K562 (cell line): ENCODE measurements around the gene WNK2. TPM values are rescaled to one million over a fixed set of nuclear protein-coding genes. Genes with fewer than 3 reads are reported as not detected.

Source experiments
- ATAC-seq: fragments of 200-7000 bp; cut with Tn5 transposase; 3 replicates; pipeline ENCODE4 v1.9.1; 2020; ENCODE audit warnings: moderate library complexity
- BruUV-seq: library from RNA; stranded (reverse); fragments of 400-500 nt; replicated peaks from 2 replicates; lab custom pipeline; 2021; lab: Mats Ljungman, UMichigan
- CTCF ChIA-PET: fragments of 300-600 bp; formaldehyde crosslinking; extraction: SDS; loops from one replicate; lab custom pipeline; 2021; ENCODE audit warnings: low intra/inter-chr PET ratio; lab: Yijun Ruan, JAX
- POLR2A ChIA-PET: fragments of 300-600, 350-650 bp; sonication (Branson Sonifier 250); formaldehyde crosslinking; extraction: SDS; loops from one replicate; lab custom pipeline; 2021; ENCODE audit warnings: antibody characterized with exemption, inconsistent platforms; lab: Yijun Ruan, JAX
- DNase-seq, 4 experiments: peaks; one replicate each; pipeline versions ENCODE4 v3.0.0 to v3.0.0-alpha.2; 2011 to 2018; ENCODE audit warnings: low spot score in 3 of 4, mixed read lengths in 3 of 4; ENCODE audit errors: extremely low read depth in 1 of 4
- FAIRE-seq: peaks from 2 replicates; lab custom pipeline; 2011; peaks lifted over from hg19 to GRCh38; lab: Jason Lieb, UNC
- H2AFZ ChIP-seq: 2 replicates; pipeline ENCODE4 v1.6.0; 2011; ENCODE audit warnings: low read depth, low read length, control low read depth, inconsistent platforms
- H3K27ac ChIP-seq: fragments of 200-600 bp; 3 replicates; pipeline ENCODE4 v1.8.0; 2011; ENCODE audit warnings: low read depth, mild to moderate bottlenecking, control low read depth, inconsistent platforms, low read length, moderate library complexity, mixed read lengths; ENCODE audit errors: extremely low read depth
- H3K27me3 ChIP-seq, 2 experiments: fragments of 300-600 bp in 1 of 2; 2 replicates in 1 of 2; 3 replicates in 1 of 2; pipeline versions ENCODE4 v1.6.0 to v1.8.0; 2011; ENCODE audit warnings: inconsistent platforms in 2 of 2, low read length in 2 of 2, mild to moderate bottlenecking in 1 of 2, mixed read lengths in 1 of 2, moderate library complexity in 1 of 2; ENCODE audit not compliant: control insufficient read depth in 2 of 2, insufficient read depth in 2 of 2
- H3K36me3 ChIP-seq: fragments of 300-600 bp; 3 replicates; pipeline ENCODE4 v1.8.0; 2011; ENCODE audit warnings: mild to moderate bottlenecking, low read length, inconsistent platforms; ENCODE audit not compliant: control insufficient read depth, insufficient read depth
- H3K4me1 ChIP-seq, 2 experiments: fragments of 200-600 bp in 1 of 2; replicated peaks in 1 of 2; 2 replicates in 1 of 2; 3 replicates in 1 of 2; pipeline versions ENCODE4 v1.5.1 to v1.8.0; 2011; ENCODE audit warnings: inconsistent platforms in 2 of 2, low read length in 2 of 2, mild to moderate bottlenecking in 1 of 2, mixed read lengths in 1 of 2, moderate library complexity in 1 of 2; ENCODE audit not compliant: control insufficient read depth in 2 of 2, insufficient read depth in 2 of 2
- H3K4me2 ChIP-seq: 2 replicates; pipeline ENCODE4 v1.6.1; 2011; ENCODE audit warnings: low read length, control low read depth, inconsistent platforms, mixed read lengths; ENCODE audit not compliant: insufficient read depth
- H3K4me3 ChIP-seq: fragments of 200-600 bp; sonication (generic), shearing (Covaris generic); 2 replicates; pipeline ENCODE4 v1.5.1; 2016; ENCODE audit warnings: control low read depth, inconsistent platforms
- H3K79me2 ChIP-seq: fragments of 200-600 bp; 3 replicates; pipeline ENCODE4 v1.8.0; 2011; ENCODE audit warnings: low read length, inconsistent platforms; ENCODE audit not compliant: control insufficient read depth, insufficient read depth
- H3K9ac ChIP-seq, 2 experiments: 2 replicates each; pipeline versions ENCODE4 v1.6.0 to v1.6.1; 2011; ENCODE audit warnings: low read depth in 2 of 2, low read length in 2 of 2, control low read depth in 1 of 2, inconsistent platforms in 1 of 2, mild to moderate bottlenecking in 1 of 2, mixed read lengths in 1 of 2; ENCODE audit not compliant: insufficient read depth in 1 of 2
- H3K9me1 ChIP-seq: one replicate; pipeline ENCODE4 v1.6.0; 2011; ENCODE audit warnings: inconsistent platforms, mild to moderate bottlenecking, low read length, moderate library complexity; ENCODE audit not compliant: control insufficient read depth, insufficient read depth
- H3K9me3 ChIP-seq: replicated peaks from 2 replicates; pipeline ENCODE4 v1.5.1; 2011; ENCODE audit warnings: low read depth, low read length, inconsistent platforms; ENCODE audit not compliant: control insufficient read depth, insufficient read depth
- H4K20me1 ChIP-seq: replicated peaks from 2 replicates; pipeline ENCODE4 v1.6.1; 2011; ENCODE audit warnings: low read length, inconsistent platforms, mixed read lengths; ENCODE audit not compliant: control insufficient read depth, insufficient read depth
- AFF4 ChIP-seq: sonication (generic); formaldehyde crosslinking; IDR thresholded peaks from 2 replicates; pipeline ENCODE4 v1.8.0; 2023; ENCODE audit warnings: mild to moderate bottlenecking, missing genetic modification reagents
- ERF ChIP-seq: fragments of 450-650 bp; formaldehyde crosslinking; IDR thresholded peaks from 2 replicates; pipeline ENCODE4 v1.4.0; 2020; ENCODE audit warnings: mild to moderate bottlenecking, mixed read lengths
- HDGF ChIP-seq: fragments of 450-650 bp; IDR thresholded peaks from 2 replicates; pipeline ENCODE4 v1.6.1; 2016
- MAX ChIP-seq: sonication (generic); formaldehyde crosslinking; IDR thresholded peaks from 2 replicates; pipeline ENCODE4 v1.9.0; 2022; ENCODE audit warnings: mild to moderate bottlenecking, missing genetic modification reagents
- RFX1 ChIP-seq: fragments of 450-650 bp; IDR thresholded peaks from 2 replicates; pipeline ENCODE4 v1.6.1; 2016; ENCODE audit warnings: mild to moderate bottlenecking, moderate library complexity
- STAT6 ChIP-seq: sonication (generic); formaldehyde crosslinking; IDR thresholded peaks from 2 replicates; pipeline ENCODE4 v1.8.1; 2023; ENCODE audit warnings: mild to moderate bottlenecking, missing genetic modification reagents
- TSC22D4 ChIP-seq: fragments of 450-650 bp; IDR thresholded peaks from 2 replicates; pipeline ENCODE4 v1.6.1; 2016; ENCODE audit warnings: missing genetic modification characterization, missing biosample characterization, control low read depth
- ZFPM2 ChIP-seq: fragments of 250-450 bp; sonication (Bioruptor Pico); IDR thresholded peaks from 2 replicates; pipeline ENCODE4 v1.5.1; 2022; ENCODE audit warnings: mild to moderate bottlenecking
- ZNF740 ChIP-seq, 3 experiments: fragments of 200-800 bp in 1 of 3; sonication (Bioruptor generic) in 1 of 3; sonication (generic) in 1 of 3; formaldehyde crosslinking in 1 of 3; IDR thresholded peaks; 2 replicates each; pipeline versions ENCODE4 v1.6.1 to v1.8.0; 2016 to 2022; ENCODE audit warnings: mild to moderate bottlenecking in 2 of 3, missing compliant biosample characterization in 2 of 3, missing genetic modification characterization in 2 of 3, missing genetic modification reagents in 1 of 3
- WGBS: fragments of 100-300 bp; shearing (Covaris generic); methylation state at CpG from one replicate; pipeline ENCODE4 v1.1.6; 2016; ENCODE audit warnings: low coverage, mixed read lengths; ENCODE audit not compliant: insufficient coverage; ENCODE audit errors: missing lambda C conversion rate; 5-methylcytosine and 5-hydroxymethylcytosine counted together
- in situ Hi-C: fragments of 300-500 bp; cut with MboI; formaldehyde crosslinking; loops from 4 replicates; pipeline ENCODE4 v1.15.0; 2018; ENCODE audit warnings: inconsistent platforms, mixed read lengths
- intact Hi-C: fragments of 100-400 bp; cut with micrococcal nuclease; formaldehyde crosslinking; loops from 2 replicates; pipeline ENCODE4 v1.14.2; 2022
- polyA plus RNA-seq, 8 experiments: library from polyadenylated mRNA; depleted of rRNA in 4 of 8; stranded (reverse) in 5 of 8; unstranded in 3 of 8; fragments of >200 nt; fragmentation: Nextera tagmentation in 2 of 8; fragmentation: Illumina TruSeq in 1 of 8; extraction: Ambion mirVana in 2 of 8; extraction: Trizol in 1 of 8; gene quantifications; 2 replicates each; pipeline versions ENCODE4 v1.2.1 to v1.2.3, GENCODE V29; 2011 to 2014; ENCODE audit warnings: inconsistent platforms in 1 of 8, missing spikeins in 1 of 8
- total RNA-seq, 7 experiments: library from RNA; depleted of rRNA in 6 of 7; stranded (reverse); fragments of >200 nt in 6 of 7; fragmentation: Illumina TruSeq in 2 of 7; extraction: Trizol in 2 of 7; gene quantifications; 2 replicates each; pipeline versions ENCODE4 v1.2.1 to v1.2.3, GENCODE V29; 2011 to 2021; ENCODE audit warnings: low replicate concordance in 1 of 7

The WNK2 gene
- total and polyA plus RNA-seq, 9 of the 15 experiments (the other 6 are each of a cell fraction or from before 2014, with no cell fraction given): 0.36 to 3.3 (median 0.64) TPM; not detected in 2

- Histone ChIP-seq H3K9me3 (no peaks in the 10 kb centered on the region), H3K4me2 (no peak overlapping the region), H3K27ac (no peak overlapping the region), H4K20me1 (peaks cover 17% of the 10 kb centered on the region; the same call in 1 of the 2 replicates), H3K36me3 (no peaks in the 10 kb centered on the region), H3K79me2 (no peaks in the 10 kb centered on the region), H3K9me1 (no peaks in the 10 kb centered on the region), H3K4me1 (no peaks in the 10 kb centered on the region; a peak in 1 of 5 replicates), H3K9ac (no peak overlapping the region; a peak in 1 of 4 replicates), H3K4me3 (no peak overlapping the region), H2AFZ (no peak overlapping the region), H3K27me3 (peaks cover 22 to 79% of the 10 kb centered on the region in 2 experiments; a peak in 4 of 5 replicates)
- no peak for ATAC-seq
- BruUV-seq: no TSS peak
- CTCF ChIA-PET: no interaction called here
- intact Hi-C loops: no loop called here
- no peak for DNase-seq
- in situ Hi-C loops: no loop called here
- WGBS: 6% methylated on average over 24 of the region's 24 CpGs
- no peak for FAIRE-seq
- TF ChIP-seq MAX (CRISPR knock-in tag): no peak
- TF ChIP-seq ZNF740 (CRISPR knock-in tag; IDR thresholded peaks at IDR 0.05): no peak
- TF ChIP-seq ZNF740 (tag; IDR thresholded peaks at IDR 0.05): no peak
- TF ChIP-seq RFX1: no peak
- no peak for TF ChIP-seq HDGF
- TF ChIP-seq ZFPM2: no peak
- no peak for TF ChIP-seq ERF (CRISPR knock-in tag)
- no peak for TF ChIP-seq TSC22D4 (tag)
- no peak for TF ChIP-seq AFF4 (CRISPR knock-in tag)
- no peak for TF ChIP-seq STAT6 (CRISPR knock-in tag)
- POLR2A ChIA-PET: no interaction called here
Observed at GRCh38 chr9:93244510-93245436, 60.8 kb downstream of the WNK2 start.
